HEK293 (cell line): Measurements from ENCODE around the gene RNF10.

ENCODE experiments used
- SALL2 ChIP-seq: fragments of 450-650 bp; formaldehyde crosslinking; IDR thresholded peaks from 2 replicates; pipeline ENCODE4 v1.5.0; 2017; ENCODE audit warnings: missing biosample characterization, mild to moderate bottlenecking, missing genetic modification characterization, borderline replicate concordance
- ZNF544 ChIP-seq: fragments of 450-650 bp; formaldehyde crosslinking; IDR thresholded peaks from 2 replicates; pipeline ENCODE4 v1.5.0; 2017; ENCODE audit warnings: missing biosample characterization, missing genetic modification characterization
- TF ChIP-seq, protein P1 (sequence below): fragments of 450-650 bp; formaldehyde crosslinking; IDR thresholded peaks from 2 replicates; pipeline ENCODE4 v1.5.1; 2016; ENCODE audit warnings: missing biosample characterization, missing genetic modification characterization

DNA sequence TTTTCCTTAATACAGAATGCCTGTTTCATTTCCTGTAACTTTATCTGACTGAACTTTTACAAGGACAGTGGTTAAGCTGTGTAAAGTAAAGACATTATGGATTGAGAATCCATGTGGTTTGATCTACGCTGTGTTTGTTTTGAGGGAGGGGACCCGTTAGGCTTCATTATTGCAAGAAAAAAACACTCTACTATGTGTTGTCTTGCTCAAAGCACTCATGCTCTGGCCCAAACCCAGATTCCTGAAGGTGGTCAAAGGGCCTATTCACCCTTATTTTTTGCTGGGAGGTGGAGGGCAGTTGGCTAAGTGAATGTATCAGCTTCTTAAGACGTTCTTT, 11.9 kb downstream of the RNF10 start:
- TF ChIP-seq SALL2 (tag by site-specific recombination) (no peak), ZNF544 (tag by site-specific recombination) (no peak)
- TF ChIP-seq, protein P1, sequence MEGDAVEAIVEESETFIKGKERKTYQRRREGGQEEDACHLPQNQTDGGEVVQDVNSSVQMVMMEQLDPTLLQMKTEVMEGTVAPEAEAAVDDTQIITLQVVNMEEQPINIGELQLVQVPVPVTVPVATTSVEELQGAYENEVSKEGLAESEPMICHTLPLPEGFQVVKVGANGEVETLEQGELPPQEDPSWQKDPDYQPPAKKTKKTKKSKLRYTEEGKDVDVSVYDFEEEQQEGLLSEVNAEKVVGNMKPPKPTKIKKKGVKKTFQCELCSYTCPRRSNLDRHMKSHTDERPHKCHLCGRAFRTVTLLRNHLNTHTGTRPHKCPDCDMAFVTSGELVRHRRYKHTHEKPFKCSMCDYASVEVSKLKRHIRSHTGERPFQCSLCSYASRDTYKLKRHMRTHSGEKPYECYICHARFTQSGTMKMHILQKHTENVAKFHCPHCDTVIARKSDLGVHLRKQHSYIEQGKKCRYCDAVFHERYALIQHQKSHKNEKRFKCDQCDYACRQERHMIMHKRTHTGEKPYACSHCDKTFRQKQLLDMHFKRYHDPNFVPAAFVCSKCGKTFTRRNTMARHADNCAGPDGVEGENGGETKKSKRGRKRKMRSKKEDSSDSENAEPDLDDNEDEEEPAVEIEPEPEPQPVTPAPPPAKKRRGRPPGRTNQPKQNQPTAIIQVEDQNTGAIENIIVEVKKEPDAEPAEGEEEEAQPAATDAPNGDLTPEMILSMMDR = no peak
